H9 (cell line): ENCODE measurements around the gene TBL3. TPM values are rescaled to one million over a fixed set of nuclear protein-coding genes. Genes with fewer than 3 reads are reported as not detected.

Experiments used
- DNase-seq: peaks from one replicate; pipeline ENCODE4 v3.0.0-alpha.2; 2017
- H2AFZ ChIP-seq: one replicate; pipeline ENCODE4 v1.6.1; 2013; ENCODE audit warnings: mild to moderate bottlenecking, low read length, control low read depth, moderate library complexity
- H2AK5ac ChIP-seq: 2 replicates; pipeline ENCODE4 v1.6.1; 2013; ENCODE audit warnings: low read length, control low read depth, mixed read lengths; ENCODE audit not compliant: insufficient read length
- H2BK120ac ChIP-seq: one replicate; pipeline ENCODE4 v1.6.1; 2013; ENCODE audit warnings: low read depth, mild to moderate bottlenecking, low read length, control low read depth, inconsistent platforms; ENCODE audit not compliant: poor library complexity, severe bottlenecking
- H2BK12ac ChIP-seq: 2 replicates; pipeline ENCODE4 v1.6.1; 2013; ENCODE audit warnings: low read length, control low read depth, mixed read lengths, low read depth; ENCODE audit not compliant: insufficient read length
- H2BK15ac ChIP-seq: 2 replicates; pipeline ENCODE4 v1.6.1; 2013; ENCODE audit warnings: low read depth, low read length, control low read depth
- H2BK20ac ChIP-seq: one replicate; pipeline ENCODE4 v1.6.1; 2013; ENCODE audit warnings: low read depth, mild to moderate bottlenecking, low read length, control low read depth, inconsistent platforms; ENCODE audit not compliant: poor library complexity, severe bottlenecking
- H2BK5ac ChIP-seq: 2 replicates; pipeline ENCODE4 v1.6.1; 2013; ENCODE audit warnings: low read length, control low read depth, mixed read lengths; ENCODE audit not compliant: insufficient read length
- H3K14ac ChIP-seq: 2 replicates; pipeline ENCODE4 v1.6.1; 2013; ENCODE audit warnings: low read length, control low read depth; ENCODE audit not compliant: insufficient read depth
- H3K18ac ChIP-seq: 2 replicates; pipeline ENCODE4 v1.6.1; 2013; ENCODE audit warnings: low read depth, mild to moderate bottlenecking, mixed read lengths, low read length, control low read depth; ENCODE audit not compliant: insufficient read length
- H3K23ac ChIP-seq: 2 replicates; pipeline ENCODE4 v1.6.1; 2013; ENCODE audit warnings: low read length, control low read depth, mixed read lengths, low read depth; ENCODE audit not compliant: insufficient read length
- H3K23me2 ChIP-seq: 2 replicates; pipeline ENCODE4 v1.6.1; 2013; ENCODE audit warnings: low read depth, mild to moderate bottlenecking, mixed read lengths, low read length, control low read depth; ENCODE audit not compliant: insufficient read length, poor library complexity, severe bottlenecking
- H3K27ac ChIP-seq: 2 replicates; pipeline ENCODE4 v1.5.1; 2013; ENCODE audit warnings: low read length, control low read depth, mixed read lengths, low read depth; ENCODE audit not compliant: insufficient read length
- H3K27me3 ChIP-seq: 2 replicates; pipeline ENCODE4 v1.6.1; 2013; ENCODE audit warnings: low read length, control low read depth, inconsistent platforms; ENCODE audit not compliant: insufficient read depth
- H3K4ac ChIP-seq: 2 replicates; pipeline ENCODE4 v1.6.1; 2013; ENCODE audit warnings: low read depth, mild to moderate bottlenecking, control low read depth, inconsistent platforms, low read length, moderate library complexity
- H3K4me1 ChIP-seq: 2 replicates; pipeline ENCODE4 v1.6.1; 2013; ENCODE audit warnings: low read length, control low read depth, inconsistent platforms; ENCODE audit not compliant: insufficient read depth
- H3K4me2 ChIP-seq: 2 replicates; pipeline ENCODE4 v1.6.1; 2013; ENCODE audit warnings: low read length, control low read depth, mixed read lengths; ENCODE audit not compliant: insufficient read length, insufficient read depth
- H3K56ac ChIP-seq: 2 replicates; pipeline ENCODE4 v1.6.1; 2013; ENCODE audit warnings: low read depth, mild to moderate bottlenecking, mixed read lengths, low read length, control low read depth; ENCODE audit not compliant: insufficient read length
- H3K79me1 ChIP-seq: 2 replicates; pipeline ENCODE4 v1.6.1; 2013; ENCODE audit warnings: low read depth, mild to moderate bottlenecking, moderate library complexity, low read length, control low read depth, inconsistent platforms; ENCODE audit not compliant: insufficient read depth, poor library complexity, severe bottlenecking
- H3K79me2 ChIP-seq: 2 replicates; pipeline ENCODE4 v1.6.1; 2013; ENCODE audit warnings: low read length, control low read depth, inconsistent platforms; ENCODE audit not compliant: insufficient read depth
- H3K9ac ChIP-seq: 2 replicates; pipeline ENCODE4 v1.6.1; 2013; ENCODE audit warnings: low read length, control low read depth, mixed read lengths; ENCODE audit not compliant: insufficient read length; ENCODE audit errors: extremely low read depth
- H3K9me3 ChIP-seq: one replicate; pipeline ENCODE4 v1.6.1; 2013; ENCODE audit warnings: low read depth, low read length, inconsistent platforms; ENCODE audit not compliant: control insufficient read depth
- H3T11ph ChIP-seq: one replicate; pipeline ENCODE4 v1.6.1; 2013; ENCODE audit warnings: mild to moderate bottlenecking, low read length, control low read depth, inconsistent platforms
- H4K20me1 ChIP-seq: one replicate; pipeline ENCODE4 v1.6.1; 2013; ENCODE audit not compliant: control insufficient read depth, insufficient read length, insufficient read depth
- H4K5ac ChIP-seq: 2 replicates; pipeline ENCODE4 v1.6.1; 2013; ENCODE audit warnings: low read depth, mild to moderate bottlenecking, mixed read lengths, low read length, control low read depth; ENCODE audit not compliant: insufficient read length
- H4K8ac ChIP-seq: replicated peaks from 2 replicates; pipeline ENCODE4 v1.6.1; 2013; ENCODE audit warnings: low read length, control low read depth, mixed read lengths, low read depth; ENCODE audit not compliant: insufficient read length
- H4K91ac ChIP-seq: 2 replicates; pipeline ENCODE4 v1.6.1; 2013; ENCODE audit warnings: low read depth, mild to moderate bottlenecking, moderate library complexity, mixed read lengths, low read length, control low read depth; ENCODE audit not compliant: insufficient read length
- H3K27ac Mint-ChIP-seq, 3 experiments: 2 replicates in 2 of 3; 3 replicates in 1 of 3; pipeline ENCODE4 v1.8.0; 2020 to 2021; ENCODE audit warnings: mixed read lengths in 3 of 3, mild to moderate bottlenecking in 1 of 3, moderate library complexity in 1 of 3
- H3K27me3 Mint-ChIP-seq: 2 replicates; pipeline ENCODE4 v1.8.0; 2021; ENCODE audit warnings: low read depth, mild to moderate bottlenecking, moderate library complexity, mixed read lengths
- H3K36me3 Mint-ChIP-seq, 3 experiments: 2 replicates in 2 of 3; 3 replicates in 1 of 3; pipeline ENCODE4 v1.8.0; 2020 to 2021; ENCODE audit warnings: low read depth in 3 of 3, mixed read lengths in 3 of 3; ENCODE audit not compliant: insufficient read depth in 1 of 3
- H3K4me1 Mint-ChIP-seq, 2 experiments: 2 replicates each; pipeline ENCODE4 v1.8.0; 2020; ENCODE audit warnings: mixed read lengths in 2 of 2
- H3K4me3 Mint-ChIP-seq, 2 experiments: 2 replicates in 1 of 2; 3 replicates in 1 of 2; pipeline ENCODE4 v1.8.0; 2020 to 2021; ENCODE audit warnings: mild to moderate bottlenecking in 2 of 2, mixed read lengths in 2 of 2, moderate library complexity in 1 of 2
- H3K9me3 Mint-ChIP-seq, 2 experiments: 2 replicates in 1 of 2; 3 replicates in 1 of 2; pipeline ENCODE4 v1.8.0; 2020; ENCODE audit warnings: mild to moderate bottlenecking in 2 of 2, mixed read lengths in 2 of 2, moderate library complexity in 1 of 2
- CTCF ChIP-seq: fragments of 200-600 bp; sonication (generic); conservative IDR thresholded peaks from 3 replicates; pipeline ENCODE4 v1.8.0; 2021; ENCODE audit warnings: antibody characterized with exemption, mild to moderate bottlenecking
- WGBS: extraction: QIAGEN DNeasy Blood & Tissue Kit; methylation state at CpG from one replicate; pipeline ENCODE4 v1.1.7; 2013; ENCODE audit warnings: missing lambda C conversion rate, low lambda C conversion rate, mixed read lengths; ENCODE audit not compliant: insufficient read length; ENCODE audit errors: extremely low coverage; 5-methylcytosine and 5-hydroxymethylcytosine counted together
- total RNA-seq: library from RNA; stranded (reverse); gene quantifications from 2 replicates; pipeline ENCODE4 v1.2.1, GENCODE V29; 2021

Gene TBL3
- total RNA-seq, 1 experiment from 2014 or later: 54.0 TPM

DNA sequence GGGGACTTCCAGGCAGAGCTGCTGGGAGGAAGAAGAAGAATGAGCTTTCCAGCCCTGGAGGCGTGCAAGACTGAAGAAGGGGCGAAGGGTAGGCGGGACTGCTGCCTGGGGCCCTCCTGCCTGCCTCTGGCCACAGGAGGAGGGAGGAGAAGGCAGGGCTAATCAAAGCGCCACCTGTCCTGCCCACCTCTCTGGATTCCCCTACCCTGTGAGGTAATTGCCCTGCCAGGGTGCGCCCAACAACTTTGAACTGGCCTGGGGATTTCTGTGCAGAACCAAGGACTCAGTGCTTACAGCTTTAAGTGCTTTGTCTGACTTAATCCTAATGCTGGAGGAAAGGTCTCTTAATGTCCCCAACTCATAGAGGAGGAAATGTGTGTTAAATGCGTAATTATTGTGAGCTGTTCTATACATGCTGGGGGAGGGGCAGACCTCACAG is 9.6 kb downstream of the TBL3 start, which contains the start of gene NOXO1:
Gene NOXO1, minus strand, starts transcription at position 72 of the 439 bp plus-strand sequence. CDS start 290 bp downstream, outside the sequence.
- no peak for TF ChIP-seq CTCF
- Histone ChIP-seq H2BK15ac (no peak within 1 kb of the TSS), H2BK12ac (no peak within 1 kb of the TSS), H3K4me2 (peak within 1 kb of the TSS; percentile 40), H4K5ac (no peak within 1 kb of the TSS), H2BK20ac (no peak within 1 kb of the TSS), H3K4me1 (no peaks in the 10 kb centered on the region), H3K14ac (no peak within 1 kb of the TSS; the same call in 1 of the 2 replicates), H3K56ac (no peak within 1 kb of the TSS), H3K9me3 (no peaks in the 10 kb centered on the region), H3K79me1 (no peaks in the 10 kb centered on the region), H3K79me2 (no peaks in the 10 kb centered on the region; the same call in 1 of the 2 replicates), H4K8ac (no peak within 1 kb of the TSS), H2AFZ (no peak within 1 kb of the TSS), H2AK5ac (no peak within 1 kb of the TSS), H3K23me2 (peaks cover 24% of the 10 kb centered on the region), H2BK120ac (no peak within 1 kb of the TSS), H3K27me3 (peaks cover 22% of the 10 kb centered on the region), H3K23ac (no peak within 1 kb of the TSS), H4K20me1 (peaks cover 2% of the 10 kb centered on the region), H3K18ac (no peak within 1 kb of the TSS), H3K9ac (no peak within 1 kb of the TSS), H4K91ac (no peak within 1 kb of the TSS), H3K4ac (no peak within 1 kb of the TSS), H2BK5ac (no peak within 1 kb of the TSS), H3T11ph (no peak within 1 kb of the TSS), H3K27ac (no peak within 1 kb of the TSS)
- Mint-ChIP-seq H3K4me3 (peak within 1 kb of the TSS in 1 of 2 experiments; percentile 64; a peak in 4 of 5 replicates), H3K36me3 (peaks cover 0 to 19% (median 18%) of the 10 kb centered on the region in 3 experiments; a peak in 6 of 7 replicates), H3K27me3 (peaks cover 40% of the 10 kb centered on the region), H3K9me3 (no peaks in the 10 kb centered on the region), H3K27ac (no peak within 1 kb of the TSS; a peak in 1 of 7 replicates), H3K4me1 (peaks cover 19 to 26% of the 10 kb centered on the region in 2 experiments)
- no CpG with 5 or more reads among the region's 6 CpGs for WGBS
- DNase-seq: no peak
